ENCODE measurements around the gene FMN2.
A peak's percentile ranks its signal among the peaks of the same experiment; 100 is the strongest.

FMN2 gene

GRCh38 chr1:240497908-240498307 lies 406.2 kb downstream of the FMN2 start:
- FAIRE-seq (peak; percentile 25), DNase-seq (ENCODE audit: insufficient read length, low spot score) (no peak)
- TF ChIP-seq CTCF (IDR thresholded peaks at IDR 0.05; ENCODE audit: insufficient read depth, missing control alignments), result no peak

- TF ChIP-seq CTCF (IDR thresholded peaks at IDR 0.05; ENCODE audit: insufficient read depth, missing control alignments), result no peak
- FAIRE-seq, result no peak
- DNase-seq (ENCODE audit: insufficient read length, low spot score), result no peak
Observed at GRCh38 chr1:240498335-240498734, 406.7 kb downstream of the FMN2 start.

GRCh38 chr1:240499012-240499411 lies 407.3 kb downstream of the FMN2 start:
- no peak for TF ChIP-seq CTCF (IDR thresholded peaks at IDR 0.05; ENCODE audit: insufficient read depth, missing control alignments)
- FAIRE-seq (no peak), DNase-seq (ENCODE audit: insufficient read length, low spot score) (no peak)

GRCh38 chr1:240500647-240501046 lies 409.0 kb downstream of the FMN2 start:
- TF ChIP-seq CTCF (IDR thresholded peaks at IDR 0.05; ENCODE audit: insufficient read depth, missing control alignments), result no peak
- FAIRE-seq, result no peak
- no peak for DNase-seq (ENCODE audit: insufficient read length, low spot score)

- TF ChIP-seq CTCF (IDR thresholded peaks at IDR 0.05; ENCODE audit: insufficient read depth, missing control alignments), result no peak
- FAIRE-seq (no peak), DNase-seq (ENCODE audit: insufficient read length, low spot score) (no peak)
Observed at GRCh38 chr1:240501115-240501514, 409.4 kb downstream of the FMN2 start.

GRCh38 chr1:240503036-240503435 lies 411.4 kb downstream of the FMN2 start:
- peak; percentile 16 for FAIRE-seq
- DNase-seq (ENCODE audit: insufficient read length, low spot score), result no peak
- TF ChIP-seq CTCF (IDR thresholded peaks at IDR 0.05; ENCODE audit: insufficient read depth, missing control alignments), result no peak

- no peak for TF ChIP-seq CTCF (IDR thresholded peaks at IDR 0.05; ENCODE audit: insufficient read depth, missing control alignments)
- DNase-seq (ENCODE audit: insufficient read length, low spot score) (no peak), FAIRE-seq (no peak)
Observed at GRCh38 chr1:240503558-240503957, 411.9 kb downstream of the FMN2 start.

Measured in D721Med (cell line).